Glutamatergic neuron (in vitro differentiated cells): ENCODE results near the gene MYO1E. TPM values are rescaled to one million over a fixed set of nuclear protein-coding genes. Genes with fewer than 3 reads are reported as not detected.

ENCODE experiments used
- DNase-seq: peaks from one replicate; pipeline ENCODE4 v3.0.0; 2022
- H3K27ac Mint-ChIP-seq: one replicate; pipeline ENCODE4 v1.8.0; 2020; ENCODE audit warnings: mild to moderate bottlenecking, mixed read lengths, inconsistent platforms; ENCODE audit not compliant: unreplicated experiment
- H3K27me3 Mint-ChIP-seq: one replicate; pipeline ENCODE4 v1.8.0; 2020; ENCODE audit warnings: mild to moderate bottlenecking, moderate library complexity, mixed read lengths, inconsistent platforms; ENCODE audit not compliant: unreplicated experiment
- H3K36me3 Mint-ChIP-seq: one replicate; pipeline ENCODE4 v1.8.0; 2020; ENCODE audit warnings: mild to moderate bottlenecking, mixed read lengths, inconsistent platforms; ENCODE audit not compliant: unreplicated experiment
- H3K4me1 Mint-ChIP-seq: one replicate; pipeline ENCODE4 v1.8.0; 2020; ENCODE audit warnings: mild to moderate bottlenecking, low read depth, mixed read lengths, inconsistent platforms; ENCODE audit not compliant: unreplicated experiment
- H3K4me3 Mint-ChIP-seq: one replicate; pipeline ENCODE4 v1.8.0; 2020; ENCODE audit warnings: mild to moderate bottlenecking, mixed read lengths, inconsistent platforms; ENCODE audit not compliant: unreplicated experiment
- H3K9me3 Mint-ChIP-seq: one replicate; pipeline ENCODE4 v1.8.0; 2020; ENCODE audit warnings: mild to moderate bottlenecking, moderate library complexity, mixed read lengths, inconsistent platforms; ENCODE audit not compliant: unreplicated experiment
- CTCF ChIP-seq: fragments of 200-600 bp; sonication (generic); IDR thresholded peaks from one replicate; pipeline ENCODE4 v1.5.0; 2021; ENCODE audit not compliant: partially characterized antibody, unreplicated experiment
- total RNA-seq: library from RNA; stranded (reverse); fragmentation: NEBNext Ultra II Directional; extraction: Animal tissue kit (Norgen Biotek cat#: 25700); gene quantifications from one replicate; pipeline ENCODE4 v1.2.1, GENCODE V29; 2021; ENCODE audit not compliant: unreplicated experiment

Gene MYO1E
- total RNA-seq, 1 donor from 2014 or later, result 7.9 TPM

- DNase-seq, result no peak
- Mint-ChIP-seq H3K4me3 (no peak overlapping the region), H3K27ac (no peak overlapping the region), H3K36me3 (no peaks in the 10 kb centered on the region), H3K9me3 (no peaks in the 10 kb centered on the region), H3K4me1 (peaks cover 4% of the 10 kb centered on the region), H3K27me3 (no peaks in the 10 kb centered on the region)
- no peak for TF ChIP-seq CTCF
These were observed 77.2 kb downstream of the MYO1E start for GRCh38 chr15:59295261-59296001.

- Mint-ChIP-seq H3K27ac (no peak overlapping the region), H3K27me3 (no peaks in the 10 kb centered on the region), H3K4me3 (no peak overlapping the region), H3K9me3 (no peaks in the 10 kb centered on the region), H3K36me3 (no peaks in the 10 kb centered on the region), H3K4me1 (peaks cover 4% of the 10 kb centered on the region)
- TF ChIP-seq CTCF, result no peak
- no peak for DNase-seq
These were observed 78.0 kb downstream of the MYO1E start for GRCh38 chr15:59294574-59295260.

GRCh38 chr15:59292442-59293151 is 80.1 kb downstream of the MYO1E start:
- H3K27me3 Mint-ChIP-seq, result no peaks in the 10 kb centered on the region
- no peak for DNase-seq
- H3K4me3 Mint-ChIP-seq, result no peak overlapping the region
- H3K9me3 Mint-ChIP-seq, result no peaks in the 10 kb centered on the region
- H3K27ac Mint-ChIP-seq, result no peak overlapping the region
- H3K4me1 Mint-ChIP-seq, result peaks cover 4% of the 10 kb centered on the region
- no peak for TF ChIP-seq CTCF
- no peaks in the 10 kb centered on the region for H3K36me3 Mint-ChIP-seq

GRCh38 chr15:59291213-59291549 is 81.5 kb downstream of the MYO1E start:
- TF ChIP-seq CTCF, result no peak
- no peaks in the 10 kb centered on the region for H3K9me3 Mint-ChIP-seq
- H3K36me3 Mint-ChIP-seq, result no peaks in the 10 kb centered on the region
- peaks cover 4% of the 10 kb centered on the region for H3K4me1 Mint-ChIP-seq
- H3K27me3 Mint-ChIP-seq, result no peaks in the 10 kb centered on the region
- H3K27ac Mint-ChIP-seq, result no peak overlapping the region
- DNase-seq, result no peak
- no peak overlapping the region for H3K4me3 Mint-ChIP-seq
